H1 (cell line): ENCODE results near the gene DPP10. TPM values are rescaled to one million over a fixed set of nuclear protein-coding genes. Genes with fewer than 3 reads are reported as not detected.
A peak's percentile ranks its signal among the peaks of the same experiment; 100 is the strongest.

ENCODE experiments used
- CTCF ChIA-PET: fragments of 300-600 bp; sonication (Branson Sonifier 250); formaldehyde crosslinking; loops from one replicate; lab custom pipeline; 2021; ENCODE audit not compliant: partially characterized antibody; lab: Charles Lee
- POLR2A ChIA-PET: fragments of 300-600 bp; sonication (Branson Sonifier 250); formaldehyde crosslinking; loops from one replicate; lab custom pipeline; 2021; ENCODE audit warnings: inconsistent platforms; ENCODE audit not compliant: partially characterized antibody; lab: Charles Lee
- DNase-seq, 2 experiments: peaks; one replicate each; pipeline versions ENCODE4 v3.0.0 to v3.0.0-alpha.2; 2010 to 2022; ENCODE audit warnings: low spot score in 2 of 2, low read depth in 1 of 2, mixed read lengths in 1 of 2
- FAIRE-seq: peaks from 2 replicates; lab custom pipeline; 2011; peaks lifted over from hg19 to GRCh38; lab: Jason Lieb, UNC
- H2AFZ ChIP-seq: 2 replicates; pipeline ENCODE4 v1.8.1; 2012; ENCODE audit warnings: low read length, inconsistent platforms
- H2AK5ac ChIP-seq: 2 replicates; pipeline ENCODE4 v1.6.1; 2013; ENCODE audit warnings: low read depth, low read length
- H2BK120ac ChIP-seq: replicated peaks from 2 replicates; pipeline ENCODE3; 2013; ENCODE audit warnings: low read depth, low read length, inconsistent platforms
- H2BK12ac ChIP-seq: 2 replicates; pipeline ENCODE4 v1.6.1; 2013; ENCODE audit warnings: low read depth, low read length
- H2BK15ac ChIP-seq: 2 replicates; pipeline ENCODE4 v1.6.1; 2013; ENCODE audit warnings: low read length
- H2BK20ac ChIP-seq: 2 replicates; pipeline ENCODE4 v1.6.1; 2013; ENCODE audit warnings: low read length
- H2BK5ac ChIP-seq: 2 replicates; pipeline ENCODE4 v1.6.1; 2013; ENCODE audit warnings: low read depth, low read length
- H3K14ac ChIP-seq: 2 replicates; pipeline ENCODE4 v1.6.1; 2013; ENCODE audit warnings: inconsistent platforms; ENCODE audit not compliant: insufficient read length
- H3K18ac ChIP-seq: 2 replicates; pipeline ENCODE4 v1.6.1; 2013; ENCODE audit warnings: low read length; ENCODE audit errors: extremely low read depth
- H3K23ac ChIP-seq: 2 replicates; pipeline ENCODE4 v1.6.1; 2013; ENCODE audit warnings: inconsistent platforms; ENCODE audit not compliant: insufficient read length
- H3K23me2 ChIP-seq: 2 replicates; pipeline ENCODE4 v1.6.1; 2013; ENCODE audit warnings: low read depth, low read length
- H3K27ac ChIP-seq: 2 replicates; pipeline ENCODE4 v1.6.1; 2011; ENCODE audit warnings: low read depth, low read length, inconsistent platforms
- H3K27me3 ChIP-seq, 4 experiments: replicated peaks in 1 of 4; 1 replicate in 1 of 4; 2 replicates in 3 of 4; pipeline versions ENCODE4 v1.6.1 to v1.8.1; 2011 to 2013; ENCODE audit warnings: low read length in 3 of 4, mild to moderate bottlenecking in 3 of 4, inconsistent platforms in 2 of 4, mixed read lengths in 2 of 4, moderate library complexity in 1 of 4; ENCODE audit not compliant: control insufficient read depth in 3 of 4, insufficient read depth in 3 of 4; ENCODE audit errors: extremely low read depth in 1 of 4
- H3K36me3 ChIP-seq, 4 experiments: 2 replicates each; pipeline versions ENCODE4 v1.6.1 to v1.8.1; 2011 to 2013; ENCODE audit warnings: mild to moderate bottlenecking in 4 of 4, low read length in 3 of 4, moderate library complexity in 2 of 4, control low read depth in 1 of 4, inconsistent platforms in 1 of 4; ENCODE audit not compliant: insufficient read depth in 4 of 4, control insufficient read depth in 2 of 4
- H3K4ac ChIP-seq: replicated peaks from 2 replicates; pipeline ENCODE3; 2013; ENCODE audit warnings: low read length, low read depth, mixed read lengths, inconsistent platforms; ENCODE audit not compliant: insufficient read length
- H3K4me1 ChIP-seq, 4 experiments: replicated peaks in 1 of 4; 1 replicate in 1 of 4; 2 replicates in 3 of 4; pipeline versions ENCODE4 v1.6.1 to v1.8.1; 2011 to 2013; ENCODE audit warnings: low read length in 3 of 4, inconsistent platforms in 2 of 4, mixed read lengths in 1 of 4; ENCODE audit not compliant: insufficient read depth in 4 of 4, control insufficient read depth in 3 of 4
- H3K4me2 ChIP-seq, 2 experiments: 2 replicates each; pipeline versions ENCODE4 v1.6.1 to v1.8.1; 2011 to 2013; ENCODE audit warnings: low read depth in 2 of 2, low read length in 2 of 2, control low read depth in 1 of 2, inconsistent platforms in 1 of 2, mild to moderate bottlenecking in 1 of 2; ENCODE audit not compliant: insufficient read depth in 1 of 2
- H3K4me3 ChIP-seq, 4 experiments: fragments of 200-600, 300-600 bp in 1 of 4; sonication (generic), shearing (Covaris generic), sonication (Bioruptor Twin) in 1 of 4; 2 replicates each; pipeline versions ENCODE4 v1.5.1 to v1.8.1; 2011 to 2016; ENCODE audit warnings: low read length in 4 of 4, low read depth in 3 of 4, control low read depth in 2 of 4, inconsistent platforms in 2 of 4, mild to moderate bottlenecking in 2 of 4, mixed read lengths in 1 of 4, moderate library complexity in 1 of 4; ENCODE audit not compliant: insufficient read depth in 2 of 4; ENCODE audit errors: extremely low read depth in 1 of 4
- H3K56ac ChIP-seq: replicated peaks from 2 replicates; pipeline ENCODE3; 2013; ENCODE audit warnings: low read depth, mild to moderate bottlenecking, mixed read lengths, low read length, inconsistent platforms; ENCODE audit not compliant: insufficient read length
- H3K79me1 ChIP-seq: 2 replicates; pipeline ENCODE4 v1.6.1; 2013; ENCODE audit warnings: low read depth, low read length, control low read depth
- H3K79me2 ChIP-seq, 2 experiments: 2 replicates each; pipeline versions ENCODE4 v1.6.1 to v1.8.1; 2012 to 2013; ENCODE audit warnings: low read length in 2 of 2, mild to moderate bottlenecking in 2 of 2, inconsistent platforms in 1 of 2; ENCODE audit not compliant: insufficient read depth in 2 of 2, control insufficient read depth in 1 of 2
- H3K9ac ChIP-seq, 4 experiments: replicated peaks in 1 of 4; 1 replicate in 1 of 4; 2 replicates in 3 of 4; pipeline versions ENCODE4 v1.6.1 to v1.8.1; 2011 to 2013; ENCODE audit warnings: low read depth in 3 of 4, low read length in 3 of 4, control low read depth in 2 of 4, mild to moderate bottlenecking in 2 of 4, moderate library complexity in 2 of 4, inconsistent platforms in 1 of 4; ENCODE audit errors: extremely low read depth in 1 of 4
- H3K9me3 ChIP-seq, 2 experiments: 2 replicates each; pipeline versions ENCODE4 v1.6.1 to v1.8.1; 2012 to 2013; ENCODE audit warnings: mild to moderate bottlenecking in 2 of 2, moderate library complexity in 2 of 2, control low read depth in 1 of 2, inconsistent platforms in 1 of 2, low read depth in 1 of 2, low read length in 1 of 2, mixed read lengths in 1 of 2; ENCODE audit not compliant: insufficient read depth in 2 of 2
- H4K20me1 ChIP-seq, 2 experiments: replicated peaks in 1 of 2; 2 replicates each; pipeline versions ENCODE3 to v1.8.1; 2011 to 2013; ENCODE audit warnings: inconsistent platforms in 2 of 2, low read length in 2 of 2, mild to moderate bottlenecking in 1 of 2; ENCODE audit not compliant: insufficient read depth in 2 of 2, control insufficient read depth in 1 of 2
- H4K5ac ChIP-seq: 2 replicates; pipeline ENCODE4 v1.6.1; 2013; ENCODE audit warnings: low read length, low read depth, mixed read lengths, inconsistent platforms; ENCODE audit not compliant: insufficient read length
- H4K8ac ChIP-seq: 2 replicates; pipeline ENCODE4 v1.8.0; 2013; ENCODE audit warnings: mild to moderate bottlenecking, moderate library complexity, low read length, inconsistent platforms; ENCODE audit not compliant: insufficient read depth; ENCODE audit errors: extremely low read depth
- H4K91ac ChIP-seq: replicated peaks from 2 replicates; pipeline ENCODE3; 2013; ENCODE audit warnings: low read length, mixed read lengths, inconsistent platforms; ENCODE audit not compliant: insufficient read length
- RFX5 ChIP-seq: IDR thresholded peaks from 2 replicates; pipeline ENCODE4 v1.6.1; 2011; ENCODE audit warnings: low read depth, low read length, improper control_type of control experiment, borderline replicate concordance
- WGBS, 2 experiments: shearing (Covaris generic) in 1 of 2; methylation state at CpG; one replicate each; pipeline versions ENCODE4 v1.1.6 to v1.1.7; 2013 to 2015; ENCODE audit warnings: low lambda C conversion rate in 2 of 2, mixed read lengths in 2 of 2, inconsistent platforms in 1 of 2, low coverage in 1 of 2, missing lambda C conversion rate in 1 of 2; ENCODE audit not compliant: insufficient replicate concordance in 2 of 2, insufficient coverage in 1 of 2, insufficient read length in 1 of 2; ENCODE audit errors: extremely low coverage in 1 of 2, missing lambda C conversion rate in 1 of 2; 5-methylcytosine and 5-hydroxymethylcytosine counted together
- polyA plus RNA-seq, 7 experiments: library from polyadenylated mRNA; depleted of rRNA in 3 of 7; stranded (reverse) in 5 of 7; unstranded in 2 of 7; fragments of >200 nt in 5 of 7; fragments of 200-250 nt in 2 of 7; gene quantifications; 1 replicate in 5 of 7; 2 replicates in 1 of 7; 4 replicates in 1 of 7; pipeline versions ENCODE4 v1.2.1 to v1.2.3, GENCODE V29; 2011 to 2013; ENCODE audit warnings: missing spikeins in 2 of 7, mixed read lengths in 2 of 7
- total RNA-seq: library from RNA; stranded (reverse); fragmentation: NEBNext Ultra II Directional; extraction: Animal tissue kit (Norgen Biotek cat#: 25700); gene quantifications from 2 replicates; pipeline ENCODE4 v1.2.1, GENCODE V29; 2021

The DPP10 gene
- total and polyA plus RNA-seq, 2 of the 8 experiments (the other 6 are each of a cell fraction or from before 2014, with no cell fraction given), result 3.3 to 7.2 TPM

DNA sequence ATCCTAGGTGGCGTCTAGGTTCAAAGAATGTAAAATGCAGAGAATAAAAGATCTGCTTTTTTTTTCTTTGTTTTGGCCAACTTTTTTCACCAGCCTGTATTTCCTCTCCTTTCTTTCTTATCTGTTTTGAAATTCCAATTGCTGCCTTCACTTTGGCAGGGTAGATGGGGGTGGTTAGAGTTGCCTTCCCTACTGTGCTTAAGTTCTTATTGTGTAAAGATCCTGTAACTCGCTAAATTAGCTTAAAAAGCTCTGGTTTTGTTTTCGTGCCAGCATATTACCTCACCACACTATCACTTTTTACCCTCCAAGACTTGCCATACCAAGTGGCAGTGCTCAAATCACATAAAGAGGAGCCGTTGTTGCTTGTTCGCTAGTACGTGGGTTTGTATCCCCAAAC lies 921.7 kb downstream of the DPP10 start:
- H2BK15ac ChIP-seq, result no peak overlapping the region
- no peak overlapping the region for H2BK120ac ChIP-seq
- no peak overlapping the region; a peak in 1 of 7 replicates for H3K9ac ChIP-seq
- no peaks in the 10 kb centered on the region; the same call in 1 of the 2 replicates for H3K79me1 ChIP-seq
- H3K23ac ChIP-seq, result no peak overlapping the region
- FAIRE-seq (peak; percentile 52), DNase-seq (peak in 1 of 2 experiments; percentile 10)
- no peaks in the 10 kb centered on the region for H3K27me3 ChIP-seq
- no peak overlapping the region; the same call in 1 of the 2 replicates for H3K18ac ChIP-seq
- H3K4me2 ChIP-seq, result peak overlapping the region; percentile 27 to 45; a peak in 3 of 4 replicates
- H3K4ac ChIP-seq, result no peak overlapping the region
- no peak overlapping the region for H2AFZ ChIP-seq
- no peak overlapping the region for H4K8ac ChIP-seq
- no peaks in the 10 kb centered on the region for H3K23me2 ChIP-seq
- H4K91ac ChIP-seq, result no peak overlapping the region
- no peaks in the 10 kb centered on the region for H3K9me3 ChIP-seq
- H3K36me3 ChIP-seq, result no peaks in the 10 kb centered on the region; a peak in 1 of 8 replicates
- no peak overlapping the region for H4K5ac ChIP-seq
- no peak overlapping the region for H3K27ac ChIP-seq
- WGBS, 2 experiments, result 43% methylated on average over 6 of the region's 6 CpGs; no CpG with 5 or more reads in 1 of the 2 experiments
- no peak overlapping the region for H2BK12ac ChIP-seq
- ChIA-PET POLR2A (no interaction called here), CTCF (interaction anchor here (0.6 to 1.0 kb wide), 3 partner anchors 14 to 1053 kb away, joined by 3 read pairs; no protein-coding TSS in a partner anchor)
- H3K79me2 ChIP-seq, result peaks cover 0 to 4% of the 10 kb centered on the region in 2 experiments; a peak in 1 of 4 replicates
- H2BK20ac ChIP-seq, result no peak overlapping the region
- H3K4me1 ChIP-seq, result peaks cover 0 to 8% (median 4%) of the 10 kb centered on the region in 4 experiments; a peak in 3 of 7 replicates
- H3K4me3 ChIP-seq, result peak overlapping the region in 1 of 4 experiments; percentile 23; a peak in 1 of 8 replicates
- H3K14ac ChIP-seq, result no peak overlapping the region
- H2AK5ac ChIP-seq, result no peak overlapping the region
- no peak overlapping the region for H2BK5ac ChIP-seq
- no peaks in the 10 kb centered on the region for H4K20me1 ChIP-seq
- H3K56ac ChIP-seq, result no peak overlapping the region
- TF ChIP-seq RFX5, result no peak
